Endothelial cell of umbilical vein (primary cell): ENCODE measurements around the gene COL15A1.

ENCODE experiments used
- EZH2 ChIP-seq: IDR thresholded peaks from 2 replicates; pipeline ENCODE4 v1.6.1; 2012; ENCODE audit warnings: borderline replicate concordance, low read depth, mild to moderate bottlenecking, moderate library complexity, low read length, inconsistent platforms; ENCODE audit not compliant: severe bottlenecking
- FOS ChIP-seq: IDR thresholded peaks from 2 replicates; pipeline ENCODE4 v1.6.1; 2011; ENCODE audit warnings: mild to moderate bottlenecking, low read length, moderate library complexity, borderline replicate concordance; ENCODE audit not compliant: insufficient read depth
- POLR2A ChIP-seq: IDR thresholded peaks from 2 replicates; pipeline ENCODE4 v1.6.1; 2012; ENCODE audit warnings: low read depth, mild to moderate bottlenecking, control low read depth, low read length
- POLR2AphosphoS5 ChIP-seq: IDR thresholded peaks from 2 replicates; pipeline ENCODE4 v1.6.1; 2012; ENCODE audit warnings: low read depth, mild to moderate bottlenecking, control low read depth, low read length, moderate library complexity; ENCODE audit not compliant: insufficient read depth
- TF ChIP-seq, protein P1 (sequence below), 2 donors: IDR thresholded peaks; 1 replicate in 1 of 2; 2 replicates in 1 of 2; pipeline ENCODE4 v1.5.1; 2011; ENCODE audit warnings: low read length in 2 of 2, mild to moderate bottlenecking in 2 of 2, moderate library complexity in 2 of 2, control low read depth in 1 of 2, inconsistent platforms in 1 of 2, low read depth in 1 of 2; ENCODE audit not compliant: insufficient read depth in 1 of 2; ENCODE audit errors: extremely low read depth in 1 of 2
- TF ChIP-seq, protein P2 (sequence below): IDR thresholded peaks from 2 replicates; pipeline ENCODE4 v1.6.1; 2011; ENCODE audit not compliant: insufficient read depth, insufficient read length

DNA sequence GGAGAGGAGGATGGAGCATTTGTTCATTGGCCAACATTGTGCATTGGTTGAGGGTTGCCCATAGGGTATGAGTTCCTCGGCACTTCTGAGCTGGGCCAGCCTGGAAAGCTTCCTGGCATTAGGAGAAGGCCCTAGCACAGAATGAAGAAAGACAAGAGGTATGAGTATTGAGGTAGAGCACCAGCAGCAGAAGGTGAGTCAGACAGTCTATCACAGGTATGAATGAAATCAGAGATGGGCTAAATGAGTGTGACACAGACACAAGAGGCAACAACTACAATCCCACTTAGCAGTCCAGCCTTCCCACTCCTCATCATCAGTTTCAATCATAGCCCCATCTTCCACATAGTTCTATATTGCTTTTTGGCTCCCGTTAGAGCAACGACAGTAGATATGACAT lies 135.8 kb downstream of the COL15A1 start:
- TF ChIP-seq, protein P1, sequence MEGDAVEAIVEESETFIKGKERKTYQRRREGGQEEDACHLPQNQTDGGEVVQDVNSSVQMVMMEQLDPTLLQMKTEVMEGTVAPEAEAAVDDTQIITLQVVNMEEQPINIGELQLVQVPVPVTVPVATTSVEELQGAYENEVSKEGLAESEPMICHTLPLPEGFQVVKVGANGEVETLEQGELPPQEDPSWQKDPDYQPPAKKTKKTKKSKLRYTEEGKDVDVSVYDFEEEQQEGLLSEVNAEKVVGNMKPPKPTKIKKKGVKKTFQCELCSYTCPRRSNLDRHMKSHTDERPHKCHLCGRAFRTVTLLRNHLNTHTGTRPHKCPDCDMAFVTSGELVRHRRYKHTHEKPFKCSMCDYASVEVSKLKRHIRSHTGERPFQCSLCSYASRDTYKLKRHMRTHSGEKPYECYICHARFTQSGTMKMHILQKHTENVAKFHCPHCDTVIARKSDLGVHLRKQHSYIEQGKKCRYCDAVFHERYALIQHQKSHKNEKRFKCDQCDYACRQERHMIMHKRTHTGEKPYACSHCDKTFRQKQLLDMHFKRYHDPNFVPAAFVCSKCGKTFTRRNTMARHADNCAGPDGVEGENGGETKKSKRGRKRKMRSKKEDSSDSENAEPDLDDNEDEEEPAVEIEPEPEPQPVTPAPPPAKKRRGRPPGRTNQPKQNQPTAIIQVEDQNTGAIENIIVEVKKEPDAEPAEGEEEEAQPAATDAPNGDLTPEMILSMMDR (IDR thresholded peaks at IDR 0.05; ENCODE audit: extremely low read depth in 1 of 2, insufficient read depth in 1 of 2, low read depth in 1 of 2, low read length in 2 of 2) = no peak
- no peak for TF ChIP-seq EZH2
- TF ChIP-seq POLR2AphosphoS5 = no peak
- TF ChIP-seq POLR2A = no peak
- TF ChIP-seq, protein P2, sequence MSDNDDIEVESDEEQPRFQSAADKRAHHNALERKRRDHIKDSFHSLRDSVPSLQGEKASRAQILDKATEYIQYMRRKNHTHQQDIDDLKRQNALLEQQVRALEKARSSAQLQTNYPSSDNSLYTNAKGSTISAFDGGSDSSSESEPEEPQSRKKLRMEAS = no peak
- no peak for TF ChIP-seq FOS
